ENCODE measurements around the gene TULP4.

DNA sequence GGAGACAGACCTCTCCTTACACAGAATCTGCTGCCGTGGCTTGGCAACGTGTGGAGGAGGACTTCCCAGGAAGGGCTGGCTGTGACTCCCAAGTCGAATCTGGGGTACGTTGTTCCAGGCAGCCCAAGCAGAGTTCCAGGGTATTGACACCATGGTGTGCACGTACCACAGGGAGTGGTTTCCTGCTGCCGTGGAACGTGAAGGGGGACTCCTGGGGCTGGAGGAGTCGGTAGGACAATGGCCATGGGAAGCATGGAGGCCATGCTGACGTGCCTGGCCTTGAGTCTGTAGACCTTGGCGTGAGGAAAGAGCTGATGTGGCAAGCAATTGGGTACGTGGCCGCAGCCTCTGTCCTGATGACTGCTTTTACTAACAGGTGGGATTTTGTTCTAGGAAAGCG is 119.3 kb downstream of the TULP4 start:
- no peak for TF ChIP-seq POLR2A (IDR thresholded peaks at IDR 0.05)
- TF ChIP-seq, protein P1, sequence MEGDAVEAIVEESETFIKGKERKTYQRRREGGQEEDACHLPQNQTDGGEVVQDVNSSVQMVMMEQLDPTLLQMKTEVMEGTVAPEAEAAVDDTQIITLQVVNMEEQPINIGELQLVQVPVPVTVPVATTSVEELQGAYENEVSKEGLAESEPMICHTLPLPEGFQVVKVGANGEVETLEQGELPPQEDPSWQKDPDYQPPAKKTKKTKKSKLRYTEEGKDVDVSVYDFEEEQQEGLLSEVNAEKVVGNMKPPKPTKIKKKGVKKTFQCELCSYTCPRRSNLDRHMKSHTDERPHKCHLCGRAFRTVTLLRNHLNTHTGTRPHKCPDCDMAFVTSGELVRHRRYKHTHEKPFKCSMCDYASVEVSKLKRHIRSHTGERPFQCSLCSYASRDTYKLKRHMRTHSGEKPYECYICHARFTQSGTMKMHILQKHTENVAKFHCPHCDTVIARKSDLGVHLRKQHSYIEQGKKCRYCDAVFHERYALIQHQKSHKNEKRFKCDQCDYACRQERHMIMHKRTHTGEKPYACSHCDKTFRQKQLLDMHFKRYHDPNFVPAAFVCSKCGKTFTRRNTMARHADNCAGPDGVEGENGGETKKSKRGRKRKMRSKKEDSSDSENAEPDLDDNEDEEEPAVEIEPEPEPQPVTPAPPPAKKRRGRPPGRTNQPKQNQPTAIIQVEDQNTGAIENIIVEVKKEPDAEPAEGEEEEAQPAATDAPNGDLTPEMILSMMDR (IDR thresholded peaks at IDR 0.05) = no peak
- TF ChIP-seq POLR2AphosphoS5 (IDR thresholded peaks at IDR 0.05) = no peak
- TF ChIP-seq EP300 (IDR thresholded peaks at IDR 0.05) = no peak

Measured in upper lobe of left lung (tissue), 4 donors.